ENCODE data around the gene GDPD2.

The GDPD2 gene

GRCh38 chrX:70410921-70411320 is 12.2 kb upstream of the GDPD2 start:
- no peak for TF ChIP-seq RARB (CRISPR knock-in tag; IDR thresholded peaks at IDR 0.05)
- TF ChIP-seq CREB5 (CRISPR knock-in tag; IDR thresholded peaks at IDR 0.05; ENCODE audit: low read depth): no peak
- TF ChIP-seq ISL1 (CRISPR knock-in tag; IDR thresholded peaks at IDR 0.05): no peak
- TF ChIP-seq TSHZ2 (CRISPR knock-in tag; IDR thresholded peaks at IDR 0.05): no peak
- TF ChIP-seq ZFP3 (CRISPR knock-in tag; IDR thresholded peaks at IDR 0.05): no peak
- no peak for TF ChIP-seq BACH2 (CRISPR knock-in tag; IDR thresholded peaks at IDR 0.05; ENCODE audit: borderline replicate concordance)
- no peak for TF ChIP-seq SNAI2 (CRISPR knock-in tag; IDR thresholded peaks at IDR 0.05)
- TF ChIP-seq PPARA (CRISPR knock-in tag; IDR thresholded peaks at IDR 0.05; ENCODE audit: borderline replicate concordance): no peak
- TF ChIP-seq TCF4 (CRISPR knock-in tag; IDR thresholded peaks at IDR 0.05; ENCODE audit: borderline replicate concordance): no peak
- TF ChIP-seq GLIS3 (CRISPR knock-in tag; IDR thresholded peaks at IDR 0.05): no peak
- TF ChIP-seq TOX (CRISPR knock-in tag; IDR thresholded peaks at IDR 0.05; ENCODE audit: borderline replicate concordance): no peak
- TF ChIP-seq CSDC2 (CRISPR knock-in tag; IDR thresholded peaks at IDR 0.05): no peak
- no peak for TF ChIP-seq ZNF8 (CRISPR knock-in tag; IDR thresholded peaks at IDR 0.05)
- no peak for TF ChIP-seq ZNF70 (CRISPR knock-in tag; IDR thresholded peaks at IDR 0.05)
- TF ChIP-seq ARNTL (CRISPR knock-in tag; IDR thresholded peaks at IDR 0.05; ENCODE audit: borderline replicate concordance, low read depth): no peak
- no peak for TF ChIP-seq ZC3H10 (CRISPR knock-in tag; IDR thresholded peaks at IDR 0.05)
- no peak for TF ChIP-seq ZFP30 (CRISPR knock-in tag; IDR thresholded peaks at IDR 0.05)
- TF ChIP-seq POU6F1 (CRISPR knock-in tag; IDR thresholded peaks at IDR 0.05; ENCODE audit: borderline replicate concordance, low read depth): no peak
- no peak for TF ChIP-seq OSR1 (CRISPR knock-in tag; IDR thresholded peaks at IDR 0.05)
- no peak for ATAC-seq

- no peak for ATAC-seq
- TF ChIP-seq ISL1 (CRISPR knock-in tag; IDR thresholded peaks at IDR 0.05) (no peak), ZNF70 (CRISPR knock-in tag; IDR thresholded peaks at IDR 0.05) (no peak), ARNTL (CRISPR knock-in tag; IDR thresholded peaks at IDR 0.05; ENCODE audit: borderline replicate concordance, low read depth) (no peak), PATZ1 (CRISPR knock-in tag; IDR thresholded peaks at IDR 0.05; ENCODE audit: borderline replicate concordance) (no peak), SNAI2 (CRISPR knock-in tag; IDR thresholded peaks at IDR 0.05) (no peak), BACH2 (CRISPR knock-in tag; IDR thresholded peaks at IDR 0.05; ENCODE audit: borderline replicate concordance) (no peak), ESRRG (CRISPR knock-in tag; IDR thresholded peaks at IDR 0.05) (no peak), CSDC2 (CRISPR knock-in tag; IDR thresholded peaks at IDR 0.05) (no peak), RARB (CRISPR knock-in tag; IDR thresholded peaks at IDR 0.05) (no peak), ZFP3 (CRISPR knock-in tag; IDR thresholded peaks at IDR 0.05) (no peak), TSHZ2 (CRISPR knock-in tag; IDR thresholded peaks at IDR 0.05) (no peak), GLIS3 (CRISPR knock-in tag; IDR thresholded peaks at IDR 0.05) (no peak), POU6F1 (CRISPR knock-in tag; IDR thresholded peaks at IDR 0.05; ENCODE audit: borderline replicate concordance, low read depth) (no peak), PPARA (CRISPR knock-in tag; IDR thresholded peaks at IDR 0.05; ENCODE audit: borderline replicate concordance) (no peak), ZFP30 (CRISPR knock-in tag; IDR thresholded peaks at IDR 0.05) (no peak), ZNF8 (CRISPR knock-in tag; IDR thresholded peaks at IDR 0.05) (no peak), ZNF565 (CRISPR knock-in tag; conservative IDR thresholded peaks at IDR 0.05; ENCODE audit: low read depth) (no peak), OSR1 (CRISPR knock-in tag; IDR thresholded peaks at IDR 0.05) (no peak), CSRNP3 (CRISPR knock-in tag; IDR thresholded peaks at IDR 0.05) (no peak), CREB5 (CRISPR knock-in tag; IDR thresholded peaks at IDR 0.05; ENCODE audit: low read depth) (no peak)
Measured at GRCh38 chrX:70411475-70411874, 11.6 kb upstream of the GDPD2 start.
